Esophagus muscularis mucosa (tissue), 3 donors: ENCODE results near the gene MASTL.

Experiments used
- POLR2A ChIP-seq: fragments of 450-650 bp; IDR thresholded peaks from one replicate; pipeline ENCODE4 v1.6.1; 2017; ENCODE audit warnings: antibody characterized with exemption, moderate library complexity, mild to moderate bottlenecking, low read depth
- POLR2AphosphoS5 ChIP-seq, 2 donors: sonication (generic); formaldehyde crosslinking; IDR thresholded peaks; one replicate each; pipeline ENCODE4 v1.6.1; 2017; ENCODE audit warnings: antibody characterized with exemption in 2 of 2
- TF ChIP-seq, protein P1 (sequence below), 3 experiments: fragments of 200-600 bp in 2 of 3; fragments of 450-650 bp in 1 of 3; sonication (generic) in 2 of 3; IDR thresholded peaks; one replicate each; pipeline ENCODE4 v1.5.1; 2017 to 2019; ENCODE audit warnings: antibody characterized with exemption in 3 of 3, mild to moderate bottlenecking in 2 of 3, moderate library complexity in 1 of 3

DNA sequence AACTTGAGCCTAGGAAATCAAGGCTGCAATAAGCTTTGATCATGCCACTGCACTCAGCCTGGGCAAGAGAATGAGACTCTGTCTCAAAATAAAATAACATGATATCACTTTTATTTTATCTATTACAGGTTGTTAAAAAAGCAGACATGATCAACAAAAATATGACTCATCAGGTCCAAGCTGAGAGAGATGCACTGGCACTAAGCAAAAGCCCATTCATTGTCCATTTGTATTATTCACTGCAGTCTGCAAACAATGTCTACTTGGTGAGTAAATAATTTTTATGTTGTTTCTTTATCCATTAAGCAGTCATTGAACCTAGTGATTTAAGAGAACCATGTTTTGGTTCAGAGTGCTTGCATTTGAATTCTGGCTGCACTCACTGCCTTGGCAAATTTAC lies 3.3 kb downstream of the MASTL start:
- TF ChIP-seq, protein P1, sequence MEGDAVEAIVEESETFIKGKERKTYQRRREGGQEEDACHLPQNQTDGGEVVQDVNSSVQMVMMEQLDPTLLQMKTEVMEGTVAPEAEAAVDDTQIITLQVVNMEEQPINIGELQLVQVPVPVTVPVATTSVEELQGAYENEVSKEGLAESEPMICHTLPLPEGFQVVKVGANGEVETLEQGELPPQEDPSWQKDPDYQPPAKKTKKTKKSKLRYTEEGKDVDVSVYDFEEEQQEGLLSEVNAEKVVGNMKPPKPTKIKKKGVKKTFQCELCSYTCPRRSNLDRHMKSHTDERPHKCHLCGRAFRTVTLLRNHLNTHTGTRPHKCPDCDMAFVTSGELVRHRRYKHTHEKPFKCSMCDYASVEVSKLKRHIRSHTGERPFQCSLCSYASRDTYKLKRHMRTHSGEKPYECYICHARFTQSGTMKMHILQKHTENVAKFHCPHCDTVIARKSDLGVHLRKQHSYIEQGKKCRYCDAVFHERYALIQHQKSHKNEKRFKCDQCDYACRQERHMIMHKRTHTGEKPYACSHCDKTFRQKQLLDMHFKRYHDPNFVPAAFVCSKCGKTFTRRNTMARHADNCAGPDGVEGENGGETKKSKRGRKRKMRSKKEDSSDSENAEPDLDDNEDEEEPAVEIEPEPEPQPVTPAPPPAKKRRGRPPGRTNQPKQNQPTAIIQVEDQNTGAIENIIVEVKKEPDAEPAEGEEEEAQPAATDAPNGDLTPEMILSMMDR (IDR thresholded peaks at IDR 0.05), result no peak
- TF ChIP-seq POLR2AphosphoS5 (IDR thresholded peaks at IDR 0.05), result no peak
- TF ChIP-seq POLR2A, result no peak
